HepG2 (cell line): Measurements from ENCODE around the gene TMEM165. TPM values are rescaled to one million over a fixed set of nuclear protein-coding genes. Genes with fewer than 3 reads are reported as not detected.

Experiments
- ATAC-seq: fragments of 200-7000 bp; cut with Tn5 transposase; 3 replicates; pipeline ENCODE4 v1.9.1; 2020; ENCODE audit warnings: mild to moderate bottlenecking, moderate library complexity
- BruUV-seq: library from RNA; stranded (reverse); fragments of 400-500 nt; replicated peaks from 2 replicates; lab custom pipeline; 2021; lab: Mats Ljungman, UMichigan
- CTCF ChIA-PET: fragments of 300-600 bp; formaldehyde crosslinking; extraction: SDS; loops from one replicate; lab custom pipeline; 2021; ENCODE audit warnings: low total read pairs, inconsistent platforms, low intra/inter-chr PET ratio; lab: Yijun Ruan, JAX
- POLR2A ChIA-PET: fragments of 350-600 bp; sonication (Branson Sonifier 250); formaldehyde crosslinking; loops from one replicate; lab custom pipeline; 2020; ENCODE audit warnings: antibody characterized with exemption, inconsistent platforms; lab: Yijun Ruan, JAX
- DNase-seq: peaks from one replicate; pipeline ENCODE4 v3.0.0-alpha.2; 2015; ENCODE audit warnings: low spot score
- FAIRE-seq: peaks from 3 replicates; lab custom pipeline; 2011; peaks lifted over from hg19 to GRCh38; lab: Jason Lieb, UNC
- H2AFZ ChIP-seq: one replicate; pipeline ENCODE4 v1.6.1; 2011; ENCODE audit warnings: low read length, inconsistent platforms
- H3K27ac ChIP-seq: fragments of 300-600 bp; 3 replicates; pipeline ENCODE4 v1.8.0; 2011; ENCODE audit warnings: mixed run types, mild to moderate bottlenecking, mixed read lengths, low read length, inconsistent platforms; ENCODE audit not compliant: insufficient read depth; ENCODE audit errors: extremely low read length
- H3K27me3 ChIP-seq, 2 experiments: fragments of 200-600 bp in 1 of 2; 2 replicates in 1 of 2; 3 replicates in 1 of 2; pipeline versions ENCODE4 v1.6.0 to v1.8.0; 2011; ENCODE audit warnings: low read length in 2 of 2, mild to moderate bottlenecking in 2 of 2, moderate library complexity in 2 of 2, inconsistent platforms in 1 of 2; ENCODE audit not compliant: insufficient read depth in 2 of 2, control insufficient read depth in 1 of 2
- H3K36me3 ChIP-seq, 2 experiments: fragments of 200-600 bp in 1 of 2; replicated peaks in 1 of 2; 2 replicates in 1 of 2; 3 replicates in 1 of 2; pipeline versions ENCODE4 v1.5.1 to v1.8.0; 2011; ENCODE audit warnings: low read length in 2 of 2, inconsistent platforms in 1 of 2; ENCODE audit not compliant: insufficient read depth in 2 of 2, control insufficient read depth in 1 of 2
- H3K4me1 ChIP-seq: 2 replicates; pipeline ENCODE4 v1.5.1; 2012; ENCODE audit warnings: low read length, inconsistent platforms; ENCODE audit not compliant: insufficient read depth
- H3K4me2 ChIP-seq: 2 replicates; pipeline ENCODE4 v1.6.0; 2011; ENCODE audit warnings: low read depth, low read length, inconsistent platforms
- H3K4me3 ChIP-seq, 3 experiments: fragments of 200-600 bp in 1 of 3; sonication (generic), shearing (Covaris generic) in 1 of 3; replicated peaks in 1 of 3; 2 replicates each; pipeline ENCODE4 v1.5.1; 2011 to 2016; ENCODE audit warnings: low read length in 3 of 3, inconsistent platforms in 2 of 3, low read depth in 2 of 3, mild to moderate bottlenecking in 2 of 3, control low read depth in 1 of 3, mixed read lengths in 1 of 3; ENCODE audit not compliant: insufficient read depth in 1 of 3
- H3K79me2 ChIP-seq: one replicate; pipeline ENCODE4 v1.6.1; 2011; ENCODE audit warnings: low read length, inconsistent platforms; ENCODE audit not compliant: insufficient read depth
- H3K9ac ChIP-seq: 2 replicates; pipeline ENCODE4 v1.6.0; 2011; ENCODE audit warnings: mild to moderate bottlenecking, low read depth, low read length, inconsistent platforms; ENCODE audit not compliant: insufficient read depth
- H3K9me3 ChIP-seq: 2 replicates; pipeline ENCODE4 v1.5.1; 2012; ENCODE audit warnings: mild to moderate bottlenecking, low read length
- H4K20me1 ChIP-seq: 2 replicates; pipeline ENCODE4 v1.6.0; 2011; ENCODE audit warnings: inconsistent platforms, mild to moderate bottlenecking, low read length, moderate library complexity; ENCODE audit not compliant: insufficient read depth
- CCAR2 ChIP-seq: fragments of 200-400 bp; formaldehyde crosslinking; optimal IDR thresholded peaks from 2 replicates; pipeline ENCODE3; 2018; ENCODE audit warnings: low read depth, mild to moderate bottlenecking, low read length, moderate library complexity
- HMG20A ChIP-seq: IDR thresholded peaks from 2 replicates; pipeline ENCODE4 v1.6.1; 2016; ENCODE audit warnings: borderline replicate concordance
- HNF4A ChIP-seq: sonication (generic); formaldehyde crosslinking; IDR thresholded peaks from 2 replicates; pipeline ENCODE4 v1.4.0; 2020; ENCODE audit warnings: missing genetic modification reagents
- IKZF1 ChIP-seq: fragments of 450-650 bp; IDR thresholded peaks from 2 replicates; pipeline ENCODE4 v1.7.1; 2016
- KLF15 ChIP-seq: sonication (generic); formaldehyde crosslinking; IDR thresholded peaks from 2 replicates; pipeline ENCODE4 v1.8.1; 2023; ENCODE audit warnings: borderline replicate concordance, mild to moderate bottlenecking, inconsistent platforms, missing genetic modification reagents, mixed read lengths
- MAFG ChIP-seq: sonication (generic); formaldehyde crosslinking; IDR thresholded peaks from 2 replicates; pipeline ENCODE4 v1.5.1; 2020; ENCODE audit warnings: mild to moderate bottlenecking, missing genetic modification reagents
- MTF1 ChIP-seq: sonication (generic); formaldehyde crosslinking; IDR thresholded peaks from 2 replicates; pipeline ENCODE4 v1.5.0; 2020; ENCODE audit warnings: missing genetic modification reagents
- NFIC ChIP-seq: IDR thresholded peaks from 2 replicates; pipeline ENCODE4 v1.6.1; 2012; ENCODE audit warnings: mild to moderate bottlenecking, low read length, inconsistent platforms
- SCMH1 ChIP-seq: sonication (generic); formaldehyde crosslinking; IDR thresholded peaks from 2 replicates; pipeline ENCODE4 v1.9.0; 2021; ENCODE audit warnings: missing genetic modification reagents, mild to moderate bottlenecking, borderline replicate concordance
- SOX13 ChIP-seq, 3 experiments: fragments of 450-650 bp in 1 of 3; sonication (generic) in 1 of 3; formaldehyde crosslinking in 1 of 3; IDR thresholded peaks in 2 of 3; conservative IDR thresholded peaks in 1 of 3; 2 replicates each; pipeline versions ENCODE4 v1.5.0 to v1.6.1; 2016 to 2020; ENCODE audit warnings: antibody characterized with exemption in 1 of 3, mild to moderate bottlenecking in 1 of 3, missing compliant biosample characterization in 1 of 3, missing genetic modification reagents in 1 of 3, moderate library complexity in 1 of 3
- ZBTB25 ChIP-seq: IDR thresholded peaks from 2 replicates; pipeline ENCODE4 v1.6.1; 2018; ENCODE audit warnings: missing genetic modification reagents
- ZFYVE20 ChIP-seq: sonication (generic); formaldehyde crosslinking; IDR thresholded peaks from 2 replicates; pipeline ENCODE4 v1.8.0; 2023; ENCODE audit warnings: low read depth, mild to moderate bottlenecking, moderate library complexity, missing genetic modification reagents, borderline replicate concordance
- ZNF205 ChIP-seq: IDR thresholded peaks from 2 replicates; pipeline ENCODE4 v1.6.1; 2018; ENCODE audit warnings: missing biosample characterization, missing genetic modification reagents
- ZNF207 ChIP-seq: fragments of 450-650 bp; IDR thresholded peaks from 2 replicates; pipeline ENCODE4 v1.6.1; 2016; ENCODE audit warnings: antibody characterized with exemption, borderline replicate concordance
- ZNF230 ChIP-seq: sonication (generic); formaldehyde crosslinking; IDR thresholded peaks from 2 replicates; pipeline ENCODE4 v1.4.0; 2020; ENCODE audit warnings: mild to moderate bottlenecking, missing genetic modification reagents
- ZNF768 ChIP-seq: sonication (generic); formaldehyde crosslinking; IDR thresholded peaks from 2 replicates; pipeline ENCODE4 v1.4.0; 2020; ENCODE audit warnings: missing genetic modification reagents
- ZNF883 ChIP-seq: sonication (generic); formaldehyde crosslinking; IDR thresholded peaks from 2 replicates; pipeline ENCODE4 v1.5.1; 2020; ENCODE audit warnings: mild to moderate bottlenecking, missing genetic modification reagents; ENCODE audit errors: not compliant biosample characterization
- ZNF891 ChIP-seq: sonication (generic); formaldehyde crosslinking; IDR thresholded peaks from 2 replicates; pipeline ENCODE4 v1.5.0; 2020; ENCODE audit warnings: mild to moderate bottlenecking, missing genetic modification reagents
- WGBS: methylation state at CpG from one replicate; pipeline ENCODE4 v1.1.6; 2017; ENCODE audit warnings: low lambda C conversion rate; 5-methylcytosine and 5-hydroxymethylcytosine counted together
- in situ Hi-C: cut with HindIII; loops from 2 replicates; pipeline ENCODE4 v1.10.0; 2017; ENCODE audit warnings: low pct_unique_long_range_greater_than_20kb; ENCODE audit not compliant: extremely low pct_ligation_motif_present
- intact Hi-C: fragments of 100-400 bp; cut with micrococcal nuclease; formaldehyde crosslinking; loops from one replicate; pipeline ENCODE4 v1.10.0; 2022; ENCODE audit not compliant: unreplicated experiment
- polyA plus RNA-seq, 8 experiments: library from polyadenylated mRNA; depleted of rRNA in 3 of 8; stranded (reverse) in 7 of 8; unstranded in 1 of 8; fragments of >200 nt; fragmentation: Illumina TruSeq in 4 of 8; extraction: Trizol in 4 of 8; gene quantifications; 2 replicates each; pipeline versions ENCODE4 v1.2.1 to v1.2.3, GENCODE V29; 2011 to 2016; ENCODE audit warnings: low read depth in 4 of 8, missing spikeins in 1 of 8, mixed read lengths in 1 of 8; ENCODE audit not compliant: insufficient read depth in 1 of 8
- total RNA-seq, 5 experiments: library from RNA; depleted of rRNA; stranded (reverse); fragments of >200 nt; fragmentation: Illumina TruSeq; extraction: Trizol; gene quantifications; 2 replicates each; pipeline ENCODE4 v1.2.3, GENCODE V29; 2016; ENCODE audit warnings: low read depth in 1 of 5
- TF ChIP-seq, protein P1 (sequence below): sonication (generic); formaldehyde crosslinking; IDR thresholded peaks from 2 replicates; pipeline ENCODE4 v1.4.0; 2020; ENCODE audit warnings: low read depth, mild to moderate bottlenecking, missing genetic modification reagents
- TF ChIP-seq, protein P2 (sequence below): IDR thresholded peaks from 2 replicates; pipeline ENCODE4 v1.6.1; 2012; ENCODE audit warnings: low read depth, low read length, improper control_type of control experiment
- TF ChIP-seq, protein P3 (sequence below): conservative IDR thresholded peaks from 2 replicates; pipeline ENCODE4 v1.6.1; 2018; ENCODE audit warnings: missing genetic modification reagents

Gene TMEM165
- total and polyA plus RNA-seq, 2 of the 13 experiments (the other 11 are each of a cell fraction or from before 2014, with no cell fraction given): 54.6 to 103 TPM

- peaks cover 7 to 45% of the 10 kb centered on the region in 2 experiments for H3K36me3 ChIP-seq
- peaks cover 28% of the 10 kb centered on the region for H3K4me1 ChIP-seq
- H3K9ac ChIP-seq: no peak overlapping the region
- H3K27ac ChIP-seq: peak overlapping the region; percentile 66
- 36% methylated on average over 2 of the region's 2 CpGs for WGBS
- FAIRE-seq (peak; percentile 50), DNase-seq (peak; percentile 75), ATAC-seq (peak; percentile 81)
- CTCF ChIA-PET: interaction anchor here (0.7 kb wide), 1 partner anchor 92 kb away, joined by 3 read pairs; the partner anchor contains the start of gene SRD5A3
- H3K4me2 ChIP-seq: peak overlapping the region; percentile 44
- no peak overlapping the region for H2AFZ ChIP-seq
- H3K4me3 ChIP-seq: no peak overlapping the region
- no peaks in the 10 kb centered on the region for H3K79me2 ChIP-seq
- POLR2A ChIA-PET: interaction anchor here (0.6 to 2.1 kb wide), 4 partner anchors 43 to 108 kb away, joined by 3 to 10 read pairs (median 6); partner anchors contain the start of genes CLOCK, SRD5A3 and TMEM165
- no TSS peak for BruUV-seq
- no peaks in the 10 kb centered on the region for H4K20me1 ChIP-seq
- in situ Hi-C loops: no loop called here
- H3K27me3 ChIP-seq: no peaks in the 10 kb centered on the region
- H3K9me3 ChIP-seq: no peaks in the 10 kb centered on the region
- intact Hi-C loops: no loop called here
- TF ChIP-seq ZFYVE20 (CRISPR knock-in tag) (no peak), SOX13 (IDR thresholded peaks at IDR 0.05) (no peak), SOX13 (CRISPR knock-in tag; conservative IDR thresholded peaks at IDR 0.05 in 1 of 2, IDR thresholded peaks at IDR 0.05 in 1 of 2) (peak in 1 of 2 experiments; percentile 38; a peak in 1 of 4 replicates), HNF4A (CRISPR knock-in tag) (peak; percentile 82), ZNF883 (CRISPR knock-in tag) (no peak), ZBTB25 (CRISPR knock-in tag) (no peak), ZNF207 (no peak), SCMH1 (no peak), CCAR2 (no peak), MTF1 (CRISPR knock-in tag) (no peak), HMG20A (CRISPR knock-in tag) (peak; percentile 40; the same call in 1 of the 2 replicates), ZNF205 (no peak), NFIC (peak; percentile 58; the same call in 1 of the 2 replicates), ZNF230 (CRISPR knock-in tag) (no peak), IKZF1 (no peak), ZNF768 (CRISPR knock-in tag) (no peak), ZNF891 (CRISPR knock-in tag) (no peak), KLF15 (CRISPR knock-in tag) (no peak), MAFG (no peak)
- TF ChIP-seq, protein P1, sequence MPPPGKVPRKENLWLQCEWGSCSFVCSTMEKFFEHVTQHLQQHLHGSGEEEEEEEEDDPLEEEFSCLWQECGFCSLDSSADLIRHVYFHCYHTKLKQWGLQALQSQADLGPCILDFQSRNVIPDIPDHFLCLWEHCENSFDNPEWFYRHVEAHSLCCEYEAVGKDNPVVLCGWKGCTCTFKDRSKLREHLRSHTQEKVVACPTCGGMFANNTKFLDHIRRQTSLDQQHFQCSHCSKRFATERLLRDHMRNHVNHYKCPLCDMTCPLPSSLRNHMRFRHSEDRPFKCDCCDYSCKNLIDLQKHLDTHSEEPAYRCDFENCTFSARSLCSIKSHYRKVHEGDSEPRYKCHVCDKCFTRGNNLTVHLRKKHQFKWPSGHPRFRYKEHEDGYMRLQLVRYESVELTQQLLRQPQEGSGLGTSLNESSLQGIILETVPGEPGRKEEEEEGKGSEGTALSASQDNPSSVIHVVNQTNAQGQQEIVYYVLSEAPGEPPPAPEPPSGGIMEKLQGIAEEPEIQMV (CRISPR knock-in tag): no peak
- TF ChIP-seq, protein P2, sequence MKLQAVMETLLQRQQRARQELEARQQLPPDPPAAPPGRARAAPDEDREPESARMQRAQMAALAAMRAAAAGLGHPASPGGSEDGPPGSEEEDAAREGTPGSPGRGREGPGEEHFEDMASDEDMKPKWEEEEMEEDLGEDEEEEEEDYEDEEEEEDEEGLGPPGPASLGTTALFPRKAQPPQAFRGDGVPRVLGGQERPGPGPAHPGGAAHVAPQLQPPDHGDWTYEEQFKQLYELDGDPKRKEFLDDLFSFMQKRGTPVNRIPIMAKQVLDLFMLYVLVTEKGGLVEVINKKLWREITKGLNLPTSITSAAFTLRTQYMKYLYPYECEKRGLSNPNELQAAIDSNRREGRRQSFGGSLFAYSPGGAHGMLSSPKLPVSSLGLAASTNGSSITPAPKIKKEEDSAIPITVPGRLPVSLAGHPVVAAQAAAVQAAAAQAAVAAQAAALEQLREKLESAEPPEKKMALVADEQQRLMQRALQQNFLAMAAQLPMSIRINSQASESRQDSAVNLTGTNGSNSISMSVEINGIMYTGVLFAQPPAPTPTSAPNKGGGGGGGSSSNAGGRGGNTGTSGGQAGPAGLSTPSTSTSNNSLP: no peak
- TF ChIP-seq, protein P3, sequence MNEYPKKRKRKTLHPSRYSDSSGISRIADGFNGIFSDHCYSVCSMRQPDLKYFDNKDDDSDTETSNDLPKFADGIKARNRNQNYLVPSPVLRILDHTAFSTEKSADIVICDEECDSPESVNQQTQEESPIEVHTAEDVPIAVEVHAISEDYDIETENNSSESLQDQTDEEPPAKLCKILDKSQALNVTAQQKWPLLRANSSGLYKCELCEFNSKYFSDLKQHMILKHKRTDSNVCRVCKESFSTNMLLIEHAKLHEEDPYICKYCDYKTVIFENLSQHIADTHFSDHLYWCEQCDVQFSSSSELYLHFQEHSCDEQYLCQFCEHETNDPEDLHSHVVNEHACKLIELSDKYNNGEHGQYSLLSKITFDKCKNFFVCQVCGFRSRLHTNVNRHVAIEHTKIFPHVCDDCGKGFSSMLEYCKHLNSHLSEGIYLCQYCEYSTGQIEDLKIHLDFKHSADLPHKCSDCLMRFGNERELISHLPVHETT (CRISPR knock-in tag): no peak
These were observed 42.6 kb downstream of the TMEM165 start for GRCh38 chr4:55438314-55438713.
